KMS-11 (cell line): ENCODE data around the gene TAF1B.

Experiments used
- H2AFZ ChIP-seq: fragments of 200-600 bp; sonication (generic); 2 replicates; pipeline ENCODE4 v1.6.1; 2016; ENCODE audit warnings: antibody characterized with exemption, mixed run types, low read depth
- H3K27ac ChIP-seq: fragments of 200-600 bp; sonication (generic); 2 replicates; pipeline ENCODE4 v1.6.1; 2016; ENCODE audit warnings: mild to moderate bottlenecking, mixed run types
- H3K27me3 ChIP-seq: fragments of 200-600 bp; sonication (generic); 2 replicates; pipeline ENCODE4 v1.6.1; 2017; ENCODE audit warnings: mild to moderate bottlenecking, low read depth, mixed run types, moderate library complexity; ENCODE audit not compliant: insufficient read depth
- H3K36me3 ChIP-seq: fragments of 200-600 bp; sonication (generic); 2 replicates; pipeline ENCODE4 v1.6.1; 2017; ENCODE audit warnings: mild to moderate bottlenecking, mixed run types; ENCODE audit not compliant: insufficient read depth
- H3K4me1 ChIP-seq: fragments of 200-600 bp; sonication (generic); 2 replicates; pipeline ENCODE4 v1.6.1; 2016; ENCODE audit warnings: mild to moderate bottlenecking, low read depth, mixed run types; ENCODE audit not compliant: poor library complexity, severe bottlenecking
- H3K4me2 ChIP-seq: fragments of 200-600 bp; sonication (generic); 2 replicates; pipeline ENCODE4 v1.7.0; 2016; ENCODE audit warnings: mild to moderate bottlenecking, mixed run types
- H3K4me3 ChIP-seq: fragments of 200-600 bp; sonication (generic); IDR thresholded peaks from 2 replicates; pipeline ENCODE4 v1.6.1; 2017; ENCODE audit warnings: low read depth, low read length, mixed read lengths; ENCODE audit not compliant: insufficient read depth
- H3K79me2 ChIP-seq: fragments of 200-600 bp; sonication (generic); 2 replicates; pipeline ENCODE4 v1.6.1; 2016; ENCODE audit warnings: low read depth, mixed run types; ENCODE audit not compliant: insufficient read depth
- H3K9ac ChIP-seq: fragments of 200-600 bp; sonication (generic); 2 replicates; pipeline ENCODE4 v1.6.1; 2016; ENCODE audit warnings: mild to moderate bottlenecking, mixed run types
- H4K20me1 ChIP-seq: fragments of 200-600 bp; sonication (generic); 2 replicates; pipeline ENCODE4 v1.6.1; 2016; ENCODE audit warnings: mild to moderate bottlenecking, mixed run types; ENCODE audit not compliant: insufficient read depth
- TF ChIP-seq, protein P1 (sequence below): fragments of 200-600 bp; sonication (generic); conservative IDR thresholded peaks from 2 replicates; pipeline ENCODE4 v1.6.1; 2017; ENCODE audit warnings: low read depth, mild to moderate bottlenecking, antibody characterized with exemption, low read length, moderate library complexity, mixed read lengths

TAF1B gene

DNA sequence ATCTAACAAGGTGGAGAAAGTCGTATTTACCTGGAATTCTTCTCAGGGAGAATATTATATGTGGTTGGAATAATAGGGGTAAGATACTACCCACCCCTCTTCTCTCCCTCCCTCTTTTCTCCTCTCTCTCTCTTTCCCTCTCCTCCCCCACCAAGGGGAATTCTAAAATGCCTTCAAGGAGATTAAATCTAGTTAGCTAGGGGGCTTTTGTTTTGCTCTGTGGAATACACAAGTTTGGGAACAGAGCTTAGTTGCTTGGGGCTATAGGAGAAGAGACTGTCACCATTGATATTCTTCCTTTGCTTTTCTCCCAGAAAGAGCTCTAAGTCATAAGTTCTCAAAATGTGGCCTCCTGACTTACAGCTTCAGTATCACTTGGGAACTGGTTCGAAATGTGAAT lies 34.5 kb downstream of the TAF1B start:
- TF ChIP-seq, protein P1, sequence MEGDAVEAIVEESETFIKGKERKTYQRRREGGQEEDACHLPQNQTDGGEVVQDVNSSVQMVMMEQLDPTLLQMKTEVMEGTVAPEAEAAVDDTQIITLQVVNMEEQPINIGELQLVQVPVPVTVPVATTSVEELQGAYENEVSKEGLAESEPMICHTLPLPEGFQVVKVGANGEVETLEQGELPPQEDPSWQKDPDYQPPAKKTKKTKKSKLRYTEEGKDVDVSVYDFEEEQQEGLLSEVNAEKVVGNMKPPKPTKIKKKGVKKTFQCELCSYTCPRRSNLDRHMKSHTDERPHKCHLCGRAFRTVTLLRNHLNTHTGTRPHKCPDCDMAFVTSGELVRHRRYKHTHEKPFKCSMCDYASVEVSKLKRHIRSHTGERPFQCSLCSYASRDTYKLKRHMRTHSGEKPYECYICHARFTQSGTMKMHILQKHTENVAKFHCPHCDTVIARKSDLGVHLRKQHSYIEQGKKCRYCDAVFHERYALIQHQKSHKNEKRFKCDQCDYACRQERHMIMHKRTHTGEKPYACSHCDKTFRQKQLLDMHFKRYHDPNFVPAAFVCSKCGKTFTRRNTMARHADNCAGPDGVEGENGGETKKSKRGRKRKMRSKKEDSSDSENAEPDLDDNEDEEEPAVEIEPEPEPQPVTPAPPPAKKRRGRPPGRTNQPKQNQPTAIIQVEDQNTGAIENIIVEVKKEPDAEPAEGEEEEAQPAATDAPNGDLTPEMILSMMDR, result no peak
- Histone ChIP-seq H4K20me1 (no peaks in the 10 kb centered on the region), H3K4me2 (no peak overlapping the region), H3K27ac (no peak overlapping the region), H2AFZ (no peak overlapping the region), H3K36me3 (no peaks in the 10 kb centered on the region), H3K9ac (no peak overlapping the region), H3K4me1 (no peaks in the 10 kb centered on the region), H3K79me2 (no peaks in the 10 kb centered on the region), H3K4me3 (no peak overlapping the region), H3K27me3 (no peaks in the 10 kb centered on the region)

GRCh38 chr2:9879455-9880194 lies 36.4 kb downstream of the TAF1B start:
- no peaks in the 10 kb centered on the region for H3K36me3 ChIP-seq
- TF ChIP-seq, protein P1, result no peak
- H3K4me2 ChIP-seq, result no peak overlapping the region

DNA sequence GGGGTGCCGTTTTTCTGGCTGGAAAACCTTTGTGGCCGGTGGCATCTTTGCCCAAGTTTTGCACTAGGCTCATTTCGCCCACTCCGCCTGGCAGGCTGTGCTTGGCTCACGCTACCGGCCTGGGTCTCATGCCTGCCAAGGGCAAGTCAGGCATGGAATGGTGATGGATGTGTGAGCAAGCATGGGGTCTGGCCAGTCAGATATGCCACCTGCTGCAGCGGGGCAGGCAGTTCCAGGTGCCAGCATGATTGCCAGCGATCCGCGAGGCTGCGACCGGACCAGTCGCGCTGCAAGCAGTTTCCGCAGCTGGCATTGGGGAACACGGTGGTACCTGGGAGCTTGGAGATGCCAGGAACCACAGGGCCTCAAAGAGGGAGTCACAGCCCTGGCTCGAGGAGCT lies 40.6 kb downstream of the TAF1B start:
- H3K36me3 ChIP-seq, result 0 out of 2 replicates have a peak, but pooled peaks cover 5% of the 10 kb centered on the region

More at GRCh38 chr2:9879455-9880194, 36.4 kb downstream of the TAF1B start:
- Histone ChIP-seq H4K20me1 (no peaks in the 10 kb centered on the region), H3K27ac (no peak overlapping the region), H3K4me3 (no peak overlapping the region), H3K27me3 (no peaks in the 10 kb centered on the region), H3K9ac (no peak overlapping the region), H3K79me2 (no peaks in the 10 kb centered on the region), H3K4me1 (no peaks in the 10 kb centered on the region), H2AFZ (no peak overlapping the region)

GRCh38 chr2:9884436-9884835 lies 41.2 kb downstream of the TAF1B start:
- Histone ChIP-seq H3K4me2 (no peak overlapping the region), H3K36me3 (0 out of 2 replicates have a peak, but pooled peaks cover 5% of the 10 kb centered on the region), H2AFZ (no peak overlapping the region), H3K79me2 (no peaks in the 10 kb centered on the region), H4K20me1 (no peaks in the 10 kb centered on the region), H3K4me3 (no peak overlapping the region), H3K27me3 (no peaks in the 10 kb centered on the region), H3K4me1 (peaks cover 5% of the 10 kb centered on the region), H3K9ac (no peak overlapping the region), H3K27ac (no peak overlapping the region)
- TF ChIP-seq, protein P1, result no peak

More for the DNA sequence above, 40.6 kb downstream of the TAF1B start:
- H3K79me2 ChIP-seq, result no peaks in the 10 kb centered on the region
- no peak overlapping the region for H2AFZ ChIP-seq
- H3K9ac ChIP-seq, result no peak overlapping the region
- no peaks in the 10 kb centered on the region for H4K20me1 ChIP-seq
- no peaks in the 10 kb centered on the region for H3K4me1 ChIP-seq
- H3K27ac ChIP-seq, result no peak overlapping the region
- no peaks in the 10 kb centered on the region for H3K27me3 ChIP-seq
- H3K4me3 ChIP-seq, result no peak overlapping the region
- H3K4me2 ChIP-seq, result no peak overlapping the region
- TF ChIP-seq, protein P1, result no peak
